Activated B cell treated with CpG ODN at 0.5 μM for 24 hours (primary cell): ENCODE measurements around the gene GOLGA7B. TPM values are rescaled to one million over a fixed set of nuclear protein-coding genes. Genes with fewer than 3 reads are reported as not detected.
A peak's percentile ranks its signal among the peaks of the same experiment; 100 is the strongest.
"Not testable (repeated sequence)": the region's sequence is repeated elsewhere in the genome, so short reads cannot be mapped to it uniquely, and the experiment has no call there.

Experiments
- ATAC-seq: fragments of 200-7000 bp; cut with Tn5 transposase; one replicate; pipeline ENCODE4 v1.10.0; 2021; ENCODE audit warnings: low read depth, mild to moderate bottlenecking, moderate library complexity
- CTCF ChIA-PET: fragments of 350-600 bp; sonication (Branson Sonifier 250); formaldehyde crosslinking; loops from one replicate; lab custom pipeline; 2021; ENCODE audit warnings: antibody characterized with exemption; lab: Charles Lee
- POLR2A ChIA-PET: fragments of 350-600 bp; sonication (Branson Sonifier 250); formaldehyde crosslinking; loops from one replicate; lab custom pipeline; 2021; ENCODE audit warnings: antibody characterized with exemption; lab: Charles Lee
- DNase-seq: peaks from one replicate; pipeline ENCODE4 v3.0.0; 2022
- H3K27ac Mint-ChIP-seq: one replicate; pipeline ENCODE4 v1.8.0; 2020; ENCODE audit warnings: mixed read lengths
- H3K27me3 Mint-ChIP-seq: one replicate; pipeline ENCODE4 v1.8.0; 2021; ENCODE audit warnings: mixed read lengths
- H3K36me3 Mint-ChIP-seq: one replicate; pipeline ENCODE4 v1.8.0; 2021; ENCODE audit warnings: low read depth, mixed read lengths
- H3K4me1 Mint-ChIP-seq: one replicate; pipeline ENCODE4 v1.8.0; 2021; ENCODE audit warnings: mixed read lengths
- H3K4me3 Mint-ChIP-seq: one replicate; pipeline ENCODE4 v1.8.0; 2020; ENCODE audit warnings: mild to moderate bottlenecking, mixed read lengths
- H3K9me3 Mint-ChIP-seq: one replicate; pipeline ENCODE4 v1.8.0; 2020; ENCODE audit warnings: mixed read lengths
- intact Hi-C: fragments of 100-400 bp; cut with micrococcal nuclease; formaldehyde crosslinking; loops from one replicate; pipeline ENCODE4 v1.15.1; 2024
- total RNA-seq: library from RNA; stranded (reverse); gene quantifications from 2 replicates; pipeline ENCODE4 v1.2.3, GENCODE V29; 2022
- TF ChIP-seq, protein P1 (sequence below): fragments of 200-600 bp; IDR thresholded peaks from one replicate; pipeline ENCODE4 v1.8.0; 2022; ENCODE audit warnings: antibody characterized with exemption, mild to moderate bottlenecking

The GOLGA7B gene
- total RNA-seq, 1 donor from 2014 or later, result 0.04 TPM

DNA sequence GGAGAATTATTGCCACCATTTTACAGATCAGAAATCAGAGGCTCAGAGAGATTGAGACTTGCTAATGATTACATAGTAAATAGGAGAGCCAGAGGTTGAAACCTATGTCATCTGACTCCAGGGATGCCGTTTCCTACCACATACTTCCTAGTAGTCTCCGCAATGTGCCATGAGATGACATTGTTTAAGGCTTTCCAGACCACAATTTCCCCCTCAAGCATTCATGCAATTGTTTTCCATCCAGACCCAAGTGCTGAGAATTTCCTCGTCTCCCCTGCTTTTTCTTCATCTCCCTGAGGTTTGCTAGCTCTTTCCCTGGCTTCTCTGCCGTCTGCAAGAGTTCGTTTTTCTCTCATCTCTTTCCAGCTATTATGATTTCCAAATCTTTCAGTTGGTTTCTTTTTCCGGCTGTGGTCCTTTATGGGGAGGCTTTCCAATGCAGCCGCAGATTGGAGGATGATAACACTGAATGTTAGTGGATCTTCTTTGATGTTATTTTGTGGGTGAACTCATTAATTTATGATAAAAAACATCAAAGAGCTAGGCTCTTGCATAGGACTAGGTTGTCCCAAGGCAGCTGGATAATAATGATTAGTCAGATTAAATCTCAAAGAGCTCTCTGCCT is 6.9 kb upstream of the GOLGA7B start:
- Mint-ChIP-seq H3K27me3 (peaks cover 8% of the 10 kb centered on the region), H3K4me1 (no peaks in the 10 kb centered on the region), H3K27ac (no peak overlapping the region), H3K4me3 (no peak overlapping the region), H3K36me3 (no peaks in the 10 kb centered on the region), H3K9me3 (no peaks in the 10 kb centered on the region)
- CTCF ChIA-PET, result no interaction called here
- TF ChIP-seq, protein P1, sequence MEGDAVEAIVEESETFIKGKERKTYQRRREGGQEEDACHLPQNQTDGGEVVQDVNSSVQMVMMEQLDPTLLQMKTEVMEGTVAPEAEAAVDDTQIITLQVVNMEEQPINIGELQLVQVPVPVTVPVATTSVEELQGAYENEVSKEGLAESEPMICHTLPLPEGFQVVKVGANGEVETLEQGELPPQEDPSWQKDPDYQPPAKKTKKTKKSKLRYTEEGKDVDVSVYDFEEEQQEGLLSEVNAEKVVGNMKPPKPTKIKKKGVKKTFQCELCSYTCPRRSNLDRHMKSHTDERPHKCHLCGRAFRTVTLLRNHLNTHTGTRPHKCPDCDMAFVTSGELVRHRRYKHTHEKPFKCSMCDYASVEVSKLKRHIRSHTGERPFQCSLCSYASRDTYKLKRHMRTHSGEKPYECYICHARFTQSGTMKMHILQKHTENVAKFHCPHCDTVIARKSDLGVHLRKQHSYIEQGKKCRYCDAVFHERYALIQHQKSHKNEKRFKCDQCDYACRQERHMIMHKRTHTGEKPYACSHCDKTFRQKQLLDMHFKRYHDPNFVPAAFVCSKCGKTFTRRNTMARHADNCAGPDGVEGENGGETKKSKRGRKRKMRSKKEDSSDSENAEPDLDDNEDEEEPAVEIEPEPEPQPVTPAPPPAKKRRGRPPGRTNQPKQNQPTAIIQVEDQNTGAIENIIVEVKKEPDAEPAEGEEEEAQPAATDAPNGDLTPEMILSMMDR, result no peak
- DNase-seq (no peak), ATAC-seq (no peak)
- intact Hi-C loops, result no loop called here
- POLR2A ChIA-PET, result no interaction called here

DNA sequence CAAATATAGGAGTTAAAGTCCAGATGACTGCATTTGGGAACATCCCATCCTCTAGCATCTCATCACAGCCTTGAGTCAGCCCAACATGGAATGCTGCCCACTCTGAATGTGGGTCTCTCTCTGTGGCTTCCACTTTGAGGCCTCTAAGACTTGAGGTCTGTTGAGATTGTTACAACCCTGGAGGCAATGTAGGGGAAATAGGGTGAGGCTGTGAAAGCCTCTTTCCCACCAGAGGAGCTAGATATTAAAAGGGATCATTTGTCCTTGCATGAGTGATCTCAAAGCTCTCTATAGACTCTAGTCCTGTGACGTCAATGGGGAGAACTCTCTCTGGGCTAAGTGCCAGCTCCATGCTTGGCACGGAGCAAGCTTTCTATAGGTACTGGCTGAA is 6.4 kb upstream of the GOLGA7B start:
- no peak overlapping the region for H3K4me3 Mint-ChIP-seq
- peaks cover 12% of the 10 kb centered on the region for H3K27me3 Mint-ChIP-seq
- ChIA-PET CTCF (no interaction called here), POLR2A (no interaction called here)
- no peaks in the 10 kb centered on the region for H3K4me1 Mint-ChIP-seq
- TF ChIP-seq, protein P1, result no peak
- ATAC-seq, result no peak
- H3K27ac Mint-ChIP-seq, result no peak overlapping the region
- H3K9me3 Mint-ChIP-seq, result no peaks in the 10 kb centered on the region
- no peak for DNase-seq
- H3K36me3 Mint-ChIP-seq, result no peaks in the 10 kb centered on the region
- intact Hi-C loops, result no loop called here

DNA sequence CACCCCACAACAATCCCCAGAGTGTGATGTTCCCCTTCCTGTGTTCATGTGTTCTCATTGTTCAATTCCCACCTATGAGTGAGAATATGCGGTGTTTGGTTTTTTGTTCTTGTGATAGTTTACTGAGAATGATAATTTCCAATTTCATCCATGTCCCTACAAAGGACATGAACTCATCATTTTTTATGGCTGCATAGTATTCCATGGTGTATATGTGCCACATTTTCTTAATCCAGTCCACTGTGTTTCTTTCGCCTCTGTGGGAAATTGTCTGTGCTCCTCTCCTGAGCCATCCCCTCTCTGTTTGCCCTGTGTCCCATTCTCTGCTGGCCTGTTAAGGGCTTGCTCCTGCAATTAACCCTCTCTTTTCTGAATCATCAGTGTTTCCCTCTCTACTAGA is 5.7 kb upstream of the GOLGA7B start:
- intact Hi-C loops, H3K9me3 Mint-ChIP-seq, POLR2A ChIA-PET, ATAC-seq, H3K4me3 Mint-ChIP-seq, CTCF ChIA-PET, DNase-seq, H3K4me1 Mint-ChIP-seq, H3K36me3 Mint-ChIP-seq, H3K27ac Mint-ChIP-seq: not testable (repeated sequence)
- H3K27me3 Mint-ChIP-seq, result peaks cover 15% of the 10 kb centered on the region

DNA sequence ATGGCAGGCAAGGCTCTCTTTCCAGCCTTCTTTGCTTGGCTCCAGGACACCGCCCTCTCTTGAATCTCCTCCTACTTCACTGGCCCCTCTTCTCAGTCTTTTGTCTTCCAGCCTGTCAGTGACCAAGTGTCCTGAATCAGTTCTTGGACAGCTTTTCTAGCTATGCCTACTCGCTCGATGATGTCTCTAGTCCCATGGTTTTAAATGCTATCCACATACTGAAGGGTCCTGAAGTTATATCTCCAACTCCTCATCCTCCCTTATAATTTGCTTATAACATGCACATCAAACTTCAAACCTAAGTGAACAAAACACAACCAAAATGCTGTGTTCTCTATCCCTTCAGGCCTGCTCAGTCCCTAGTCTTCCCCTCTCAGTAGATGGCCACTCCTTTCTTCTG is 5.0 kb upstream of the GOLGA7B start:
- no peak overlapping the region for H3K4me3 Mint-ChIP-seq
- DNase-seq (no peak), ATAC-seq (no peak)
- TF ChIP-seq, protein P1, result no peak
- peaks cover 19% of the 10 kb centered on the region for H3K27me3 Mint-ChIP-seq
- H3K36me3 Mint-ChIP-seq, result no peaks in the 10 kb centered on the region
- H3K9me3 Mint-ChIP-seq, result no peaks in the 10 kb centered on the region
- POLR2A ChIA-PET, result no interaction called here
- intact Hi-C loops, result no loop called here
- H3K27ac Mint-ChIP-seq, result no peak overlapping the region
- CTCF ChIA-PET, result no interaction called here
- H3K4me1 Mint-ChIP-seq, result peaks cover 5% of the 10 kb centered on the region

DNA sequence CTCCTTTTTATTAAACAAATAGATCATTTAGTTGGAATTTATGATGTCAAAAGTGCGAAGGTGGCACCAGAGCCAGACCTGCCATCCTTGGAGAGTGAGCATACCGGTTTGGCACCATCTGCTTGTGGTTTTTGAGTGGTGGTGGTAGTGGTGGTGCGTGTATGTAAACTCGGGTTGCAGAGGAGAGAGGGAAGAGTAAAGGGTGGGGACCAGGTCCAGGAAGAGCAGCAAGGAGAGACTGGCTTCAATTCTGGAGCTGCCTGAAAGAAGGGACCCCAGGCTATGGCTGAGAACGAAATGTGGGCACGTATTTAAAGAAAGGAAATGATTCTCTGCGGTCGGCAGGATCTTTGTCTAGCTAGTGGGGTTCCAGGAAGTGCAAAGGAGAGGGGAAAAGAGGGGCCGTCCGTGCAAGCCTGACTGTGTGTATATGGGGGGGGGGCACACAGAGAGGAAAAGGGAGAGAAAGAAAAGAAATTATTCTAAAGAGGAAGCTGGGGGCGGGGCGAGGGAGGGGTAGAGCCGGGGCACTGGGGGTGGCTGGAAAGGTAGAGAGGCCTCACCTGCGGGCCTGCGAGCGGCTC is 448 bp upstream of the GOLGA7B start:
- ChIA-PET POLR2A (interaction anchor here (0.6 to 0.7 kb wide), 2 partner anchors 71 to 285 kb away, joined by 4 read pairs; partner anchors contain the start of gene R3HCC1L), CTCF (interaction anchor here (1.1 kb wide), 1 partner anchor 21 kb away, joined by 3 read pairs; no protein-coding TSS in a partner anchor)
- Mint-ChIP-seq H3K4me3 (peak overlapping the region; percentile 81), H3K27ac (no peak overlapping the region), H3K27me3 (peaks cover 40% of the 10 kb centered on the region), H3K4me1 (peaks cover 10% of the 10 kb centered on the region), H3K36me3 (no peaks in the 10 kb centered on the region), H3K9me3 (no peaks in the 10 kb centered on the region)
- DNase-seq, result no peak
- ATAC-seq, result peak; percentile 49
- TF ChIP-seq, protein P1, result no peak
- intact Hi-C loops, result no loop called here
